Measurements from ENCODE around the gene ZGPAT. TPM values are rescaled to one million over a fixed set of nuclear protein-coding genes. Genes with fewer than 3 reads are reported as not detected.

Gene ZGPAT
- total and polyA plus RNA-seq, 2 of the 13 experiments (the other 11 are each of a cell fraction or from before 2014, with no cell fraction given), result 23.0 to 41.9 TPM

DNA sequence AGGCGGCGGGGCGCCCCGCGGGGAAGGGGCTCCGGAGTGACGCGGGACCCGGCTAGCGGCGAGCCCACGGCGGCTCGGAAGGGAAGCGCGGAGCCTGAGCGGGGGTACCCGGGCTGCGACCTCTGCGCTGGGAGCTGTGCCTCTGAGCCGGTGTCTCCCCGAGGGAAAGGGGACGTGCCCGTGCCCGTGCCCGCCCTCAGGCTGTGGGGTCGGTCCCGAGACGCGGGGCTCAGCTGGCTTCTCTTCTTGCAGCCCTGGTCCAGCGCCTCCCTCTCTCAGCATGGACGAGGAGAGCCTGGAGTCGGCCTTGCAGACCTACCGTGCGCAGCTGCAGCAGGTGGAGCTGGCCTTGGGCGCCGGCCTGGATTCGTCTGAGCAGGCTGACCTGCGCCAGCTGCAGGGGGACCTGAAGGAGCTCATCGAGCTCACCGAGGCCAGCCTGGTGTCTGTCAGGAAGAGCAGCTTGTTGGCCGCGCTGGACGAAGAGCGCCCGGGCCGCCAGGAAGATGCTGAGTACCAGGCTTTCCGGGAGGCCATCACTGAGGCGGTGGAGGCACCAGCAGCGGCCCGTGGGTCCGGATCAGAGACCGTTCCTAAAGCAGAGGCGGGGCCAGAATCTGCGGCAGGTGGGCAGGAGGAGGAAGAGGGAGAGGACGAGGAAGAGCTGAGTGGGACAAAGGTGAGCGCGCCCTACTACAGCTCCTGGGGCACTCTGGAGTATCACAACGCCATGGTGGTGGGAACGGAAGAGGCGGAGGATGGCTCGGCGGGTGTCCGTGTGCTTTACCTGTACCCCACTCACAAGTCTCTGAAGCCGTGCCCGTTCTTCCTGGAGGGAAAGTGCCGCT, 686 bp downstream of the ZGPAT start (continued):
- TF ChIP-seq ZNF549 (CRISPR knock-in tag; IDR thresholded peaks at IDR 0.05) (no peak), ARNT (IDR thresholded peaks at IDR 0.05) (no peak), ZIK1 (CRISPR knock-in tag; IDR thresholded peaks at IDR 0.05; ENCODE audit: borderline replicate concordance, low read depth) (no peak), MEIS1 (CRISPR knock-in tag; IDR thresholded peaks at IDR 0.05; ENCODE audit: borderline replicate concordance) (peak; percentile 74; the same call in 1 of the 2 replicates), SALL2 (CRISPR knock-in tag; IDR thresholded peaks at IDR 0.05) (no peak; the same call in 1 of the 2 replicates), NR2F6 (IDR thresholded peaks at IDR 0.05) (no peak), NR2F6 (CRISPR knock-in tag; IDR thresholded peaks at IDR 0.05) (no peak), SIX4 (CRISPR knock-in tag; IDR thresholded peaks at IDR 0.05) (no peak), ZBTB2 (CRISPR knock-in tag; IDR thresholded peaks at IDR 0.05; ENCODE audit: low read depth) (no peak), HMGXB4 (CRISPR knock-in tag; IDR thresholded peaks at IDR 0.05; ENCODE audit: borderline replicate concordance in 1 of 2, low read depth in 1 of 2) (no peak), PAWR (CRISPR knock-in tag; IDR thresholded peaks at IDR 0.05; ENCODE audit: borderline replicate concordance) (peak; percentile 78; the same call in 1 of the 2 replicates), ZSCAN31 (CRISPR knock-in tag; IDR thresholded peaks at IDR 0.05; ENCODE audit: low read depth) (no peak), HCFC1 (IDR thresholded peaks at IDR 0.05; ENCODE audit: low read depth, low read length) (no peak), TBP (CRISPR knock-in tag; IDR thresholded peaks at IDR 0.05) (no peak), AHR (CRISPR knock-in tag; IDR thresholded peaks at IDR 0.05) (no peak)
- TF ChIP-seq, protein P1, sequence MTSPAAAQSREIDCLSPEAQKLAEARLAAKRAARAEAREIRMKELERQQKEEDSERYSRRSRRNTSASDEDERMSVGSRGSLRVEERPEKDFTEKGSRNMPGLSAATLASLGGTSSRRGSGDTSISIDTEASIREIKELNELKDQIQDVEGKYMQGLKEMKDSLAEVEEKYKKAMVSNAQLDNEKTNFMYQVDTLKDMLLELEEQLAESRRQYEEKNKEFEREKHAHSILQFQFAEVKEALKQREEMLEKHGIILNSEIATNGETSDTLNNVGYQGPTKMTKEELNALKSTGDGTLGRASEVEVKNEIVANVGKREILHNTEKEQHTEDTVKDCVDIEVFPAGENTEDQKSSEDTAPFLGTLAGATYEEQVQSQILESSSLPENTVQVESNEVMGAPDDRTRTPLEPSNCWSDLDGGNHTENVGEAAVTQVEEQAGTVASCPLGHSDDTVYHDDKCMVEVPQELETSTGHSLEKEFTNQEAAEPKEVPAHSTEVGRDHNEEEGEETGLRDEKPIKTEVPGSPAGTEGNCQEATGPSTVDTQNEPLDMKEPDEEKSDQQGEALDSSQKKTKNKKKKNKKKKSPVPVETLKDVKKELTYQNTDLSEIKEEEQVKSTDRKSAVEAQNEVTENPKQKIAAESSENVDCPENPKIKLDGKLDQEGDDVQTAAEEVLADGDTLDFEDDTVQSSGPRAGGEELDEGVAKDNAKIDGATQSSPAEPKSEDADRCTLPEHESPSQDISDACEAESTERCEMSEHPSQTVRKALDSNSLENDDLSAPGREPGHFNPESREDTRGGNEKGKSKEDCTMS (CRISPR knock-in tag; conservative IDR thresholded peaks at IDR 0.05), result no peak
- TF ChIP-seq, protein P2, sequence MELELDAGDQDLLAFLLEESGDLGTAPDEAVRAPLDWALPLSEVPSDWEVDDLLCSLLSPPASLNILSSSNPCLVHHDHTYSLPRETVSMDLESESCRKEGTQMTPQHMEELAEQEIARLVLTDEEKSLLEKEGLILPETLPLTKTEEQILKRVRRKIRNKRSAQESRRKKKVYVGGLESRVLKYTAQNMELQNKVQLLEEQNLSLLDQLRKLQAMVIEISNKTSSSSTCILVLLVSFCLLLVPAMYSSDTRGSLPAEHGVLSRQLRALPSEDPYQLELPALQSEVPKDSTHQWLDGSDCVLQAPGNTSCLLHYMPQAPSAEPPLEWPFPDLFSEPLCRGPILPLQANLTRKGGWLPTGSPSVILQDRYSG (CRISPR knock-in tag; IDR thresholded peaks at IDR 0.05), result no peak
- TF ChIP-seq, protein P3, sequence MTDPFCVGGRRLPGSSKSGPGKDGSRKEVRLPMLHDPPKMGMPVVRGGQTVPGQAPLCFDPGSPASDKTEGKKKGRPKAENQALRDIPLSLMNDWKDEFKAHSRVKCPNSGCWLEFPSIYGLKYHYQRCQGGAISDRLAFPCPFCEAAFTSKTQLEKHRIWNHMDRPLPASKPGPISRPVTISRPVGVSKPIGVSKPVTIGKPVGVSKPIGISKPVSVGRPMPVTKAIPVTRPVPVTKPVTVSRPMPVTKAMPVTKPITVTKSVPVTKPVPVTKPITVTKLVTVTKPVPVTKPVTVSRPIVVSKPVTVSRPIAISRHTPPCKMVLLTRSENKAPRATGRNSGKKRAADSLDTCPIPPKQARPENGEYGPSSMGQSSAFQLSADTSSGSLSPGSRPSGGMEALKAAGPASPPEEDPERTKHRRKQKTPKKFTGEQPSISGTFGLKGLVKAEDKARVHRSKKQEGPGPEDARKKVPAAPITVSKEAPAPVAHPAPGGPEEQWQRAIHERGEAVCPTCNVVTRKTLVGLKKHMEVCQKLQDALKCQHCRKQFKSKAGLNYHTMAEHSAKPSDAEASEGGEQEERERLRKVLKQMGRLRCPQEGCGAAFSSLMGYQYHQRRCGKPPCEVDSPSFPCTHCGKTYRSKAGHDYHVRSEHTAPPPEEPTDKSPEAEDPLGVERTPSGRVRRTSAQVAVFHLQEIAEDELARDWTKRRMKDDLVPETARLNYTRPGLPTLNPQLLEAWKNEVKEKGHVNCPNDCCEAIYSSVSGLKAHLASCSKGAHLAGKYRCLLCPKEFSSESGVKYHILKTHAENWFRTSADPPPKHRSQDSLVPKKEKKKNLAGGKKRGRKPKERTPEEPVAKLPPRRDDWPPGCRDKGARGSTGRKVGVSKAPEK (CRISPR knock-in tag; IDR thresholded peaks at IDR 0.05; ENCODE audit: borderline replicate concordance), result no peak
